Epithelial cell of esophagus (primary cell): ENCODE measurements around the gene DPM1.
"Not testable (repeated sequence)": the region's sequence is repeated elsewhere in the genome, so short reads cannot be mapped to it uniquely, and the experiment has no call there.

Experiments used
- DNase-seq: peaks from one replicate; pipeline ENCODE4 v3.0.0; 2010; ENCODE audit warnings: low read depth
- H3K4me3 ChIP-seq: 2 replicates; pipeline ENCODE4 v1.5.1; 2011; ENCODE audit warnings: mild to moderate bottlenecking, low read length, control low read depth
- CTCF ChIP-seq: IDR thresholded peaks from 2 replicates; pipeline ENCODE4 v1.5.1; 2011; ENCODE audit warnings: low read depth, mild to moderate bottlenecking, low read length, control low read depth, inconsistent platforms; ENCODE audit not compliant: insufficient read depth; ENCODE audit errors: missing control alignments

DPM1 gene

GRCh38 chr20:50980851-50981713 is 22.8 kb upstream of the DPM1 start:
- DNase-seq: peak; percentile 66
- no peak overlapping the region for H3K4me3 ChIP-seq
- TF ChIP-seq CTCF: peak; percentile 63

GRCh38 chr20:50980071-50980681 is 21.8 kb upstream of the DPM1 start:
- H3K4me3 ChIP-seq: no peak overlapping the region
- no peak for TF ChIP-seq CTCF
- DNase-seq: peak; percentile 98

GRCh38 chr20:50978533-50978932 is 20.2 kb upstream of the DPM1 start:
- DNase-seq, H3K4me3 ChIP-seq: not testable (repeated sequence)

GRCh38 chr20:50977066-50978021 is 19.0 kb upstream of the DPM1 start:
- TF ChIP-seq CTCF: no peak
- DNase-seq: no peak

GRCh38 chr20:50975701-50976330 is 17.5 kb upstream of the DPM1 start:
- H3K4me3 ChIP-seq: no peak overlapping the region
- no peak for DNase-seq
- no peak for TF ChIP-seq CTCF

More at GRCh38 chr20:50977066-50978021, 19.0 kb upstream of the DPM1 start:
- H3K4me3 ChIP-seq: no peak overlapping the region

GRCh38 chr20:50969912-50970311 is 11.6 kb upstream of the DPM1 start:
- no peak for DNase-seq
- no peak for TF ChIP-seq CTCF
- no peak overlapping the region for H3K4me3 ChIP-seq

GRCh38 chr20:50969435-50969834 is 11.1 kb upstream of the DPM1 start:
- TF ChIP-seq CTCF: no peak
- H3K4me3 ChIP-seq: no peak overlapping the region
- DNase-seq: peak; percentile 22
